Hepatocyte (in vitro differentiated cells): ENCODE measurements around the gene ZMIZ1. TPM values are rescaled to one million over a fixed set of nuclear protein-coding genes. Genes with fewer than 3 reads are reported as not detected.

ENCODE experiments used
- DNase-seq: peaks from one replicate; pipeline ENCODE4 v3.0.0-alpha.2; 2016; ENCODE audit warnings: low spot score
- H2AFZ ChIP-seq: fragments of 200-600 bp; sonication (generic); 2 replicates; pipeline ENCODE4 v1.6.0; 2016; ENCODE audit warnings: antibody characterized with exemption, mild to moderate bottlenecking
- H3K27ac ChIP-seq: fragments of 200-600 bp; sonication (generic); 2 replicates; pipeline ENCODE4 v1.5.1; 2016; ENCODE audit warnings: mild to moderate bottlenecking
- H3K27me3 ChIP-seq: fragments of 200-600 bp; sonication (generic); 2 replicates; pipeline ENCODE4 v1.6.1; 2016
- H3K36me3 ChIP-seq: fragments of 200-600 bp; sonication (generic); replicated peaks from 2 replicates; pipeline ENCODE4 v1.5.1; 2016; ENCODE audit warnings: low read depth; ENCODE audit not compliant: insufficient read depth
- H3K4me1 ChIP-seq: fragments of 200-600 bp; sonication (generic); 2 replicates; pipeline ENCODE4 v1.5.1; 2016; ENCODE audit warnings: mild to moderate bottlenecking, moderate library complexity; ENCODE audit not compliant: insufficient read depth
- H3K4me2 ChIP-seq: fragments of 200-600 bp; sonication (generic); 2 replicates; pipeline ENCODE4 v1.6.0; 2016
- H3K4me3 ChIP-seq: fragments of 200-600 bp; sonication (generic); 2 replicates; pipeline ENCODE4 v1.5.1; 2016; ENCODE audit warnings: mild to moderate bottlenecking
- H3K79me2 ChIP-seq: fragments of 200-600 bp; sonication (generic); 2 replicates; pipeline ENCODE4 v1.6.0; 2017; ENCODE audit warnings: mild to moderate bottlenecking
- H3K9me2 ChIP-seq: fragments of 200-600 bp; sonication (generic); replicated peaks from 2 replicates; pipeline ENCODE4 v1.6.0; 2017; ENCODE audit warnings: mild to moderate bottlenecking; ENCODE audit not compliant: insufficient read depth
- H3K9me3 ChIP-seq: fragments of 200-600 bp; sonication (generic); 2 replicates; pipeline ENCODE4 v1.5.1; 2016; ENCODE audit warnings: low read depth, mild to moderate bottlenecking
- H4K20me1 ChIP-seq: fragments of 200-600 bp; sonication (generic); 2 replicates; pipeline ENCODE4 v1.6.0; 2016; ENCODE audit warnings: mild to moderate bottlenecking; ENCODE audit not compliant: insufficient read depth, poor library complexity, severe bottlenecking
- EZH2 ChIP-seq: fragments of 200-600 bp; sonication (generic); IDR thresholded peaks from 2 replicates; pipeline ENCODE4 v1.6.1; 2016; ENCODE audit warnings: antibody characterized with exemption, mild to moderate bottlenecking, borderline replicate concordance
- EZH2phosphoT487 ChIP-seq: fragments of 200-600 bp; sonication (generic); IDR thresholded peaks from one replicate; pipeline ENCODE4 v1.6.1; 2018; ENCODE audit warnings: antibody characterized with exemption, mild to moderate bottlenecking, low read depth, moderate library complexity; ENCODE audit not compliant: unreplicated experiment, severe bottlenecking
- WGBS: methylation state at CpG from one replicate; pipeline ENCODE4 v1.1.6; 2016; ENCODE audit warnings: low lambda C conversion rate; ENCODE audit errors: missing lambda C conversion rate; 5-methylcytosine and 5-hydroxymethylcytosine counted together
- polyA plus RNA-seq: library from polyadenylated mRNA; unstranded; fragments of >200 nt; fragmentation: Nextera tagmentation; extraction: Ambion mirVana; gene quantifications from 2 replicates; pipeline ENCODE4 v1.2.1, GENCODE V29; 2016
- total RNA-seq: library from RNA; depleted of rRNA; stranded (reverse); fragments of >200 nt; gene quantifications from 2 replicates; pipeline ENCODE4 v1.2.3, GENCODE V29; 2014
- TF ChIP-seq, protein P1 (sequence below): fragments of 200-600 bp; sonication (generic); IDR thresholded peaks from 2 replicates; pipeline ENCODE4 v1.5.1; 2016; ENCODE audit warnings: antibody characterized with exemption, mild to moderate bottlenecking; ENCODE audit not compliant: poor library complexity

The ZMIZ1 gene
- total and polyA plus RNA-seq, 2 experiments from 2014 or later = 30.9 to 32.4 TPM

DNA sequence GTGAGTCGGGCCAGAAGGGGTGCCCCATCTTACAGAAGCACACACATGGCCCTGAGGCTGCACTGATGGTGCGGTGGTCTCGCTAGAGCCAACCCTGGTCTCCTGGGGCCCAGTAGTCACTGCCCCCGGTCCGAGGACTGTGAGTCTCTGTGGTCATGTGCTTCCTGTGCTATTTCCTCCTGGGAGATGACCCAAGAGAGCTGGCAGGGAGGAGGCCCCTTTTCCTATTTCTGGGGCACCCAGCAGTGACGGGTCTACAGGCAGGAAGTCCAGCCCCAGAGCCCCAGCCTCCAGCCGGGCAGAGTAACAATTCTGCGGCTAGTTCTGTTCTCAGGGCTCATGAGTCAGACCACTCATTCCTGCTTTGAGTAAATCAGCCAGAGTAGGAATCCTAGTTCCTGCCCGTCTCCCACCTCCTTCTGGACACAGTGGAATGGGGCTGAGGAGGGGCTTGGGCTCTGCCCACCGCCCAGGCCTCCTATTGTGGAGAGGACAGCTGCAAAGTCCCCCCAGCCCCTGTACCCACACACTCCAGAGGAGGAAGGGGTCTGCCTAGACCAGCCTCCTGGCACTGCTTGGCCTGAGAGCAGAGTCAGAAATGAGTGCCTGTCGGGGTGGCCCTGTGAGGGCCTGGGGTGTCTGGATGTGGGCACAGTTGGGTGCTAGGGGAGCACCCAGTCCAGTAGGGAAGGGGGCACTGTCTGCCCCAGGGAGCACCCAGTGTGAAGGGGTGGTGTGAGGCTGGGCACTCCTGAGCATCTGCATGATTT is 198.0 kb downstream of the ZMIZ1 start:
- Histone ChIP-seq H2AFZ (no peak overlapping the region), H3K36me3 (no peaks in the 10 kb centered on the region), H3K4me1 (peaks cover 18% of the 10 kb centered on the region), H3K9me2 (no peaks in the 10 kb centered on the region), H3K4me3 (no peak overlapping the region), H4K20me1 (peaks cover 76% of the 10 kb centered on the region), H3K27ac (peak overlapping the region; percentile 76), H3K9me3 (no peaks in the 10 kb centered on the region), H3K79me2 (peaks cover 70% of the 10 kb centered on the region), H3K27me3 (no peaks in the 10 kb centered on the region), H3K4me2 (no peak overlapping the region)
- peak; percentile 60 for DNase-seq
- WGBS = 75% methylated on average over 11 of the region's 11 CpGs
- TF ChIP-seq, protein P1, sequence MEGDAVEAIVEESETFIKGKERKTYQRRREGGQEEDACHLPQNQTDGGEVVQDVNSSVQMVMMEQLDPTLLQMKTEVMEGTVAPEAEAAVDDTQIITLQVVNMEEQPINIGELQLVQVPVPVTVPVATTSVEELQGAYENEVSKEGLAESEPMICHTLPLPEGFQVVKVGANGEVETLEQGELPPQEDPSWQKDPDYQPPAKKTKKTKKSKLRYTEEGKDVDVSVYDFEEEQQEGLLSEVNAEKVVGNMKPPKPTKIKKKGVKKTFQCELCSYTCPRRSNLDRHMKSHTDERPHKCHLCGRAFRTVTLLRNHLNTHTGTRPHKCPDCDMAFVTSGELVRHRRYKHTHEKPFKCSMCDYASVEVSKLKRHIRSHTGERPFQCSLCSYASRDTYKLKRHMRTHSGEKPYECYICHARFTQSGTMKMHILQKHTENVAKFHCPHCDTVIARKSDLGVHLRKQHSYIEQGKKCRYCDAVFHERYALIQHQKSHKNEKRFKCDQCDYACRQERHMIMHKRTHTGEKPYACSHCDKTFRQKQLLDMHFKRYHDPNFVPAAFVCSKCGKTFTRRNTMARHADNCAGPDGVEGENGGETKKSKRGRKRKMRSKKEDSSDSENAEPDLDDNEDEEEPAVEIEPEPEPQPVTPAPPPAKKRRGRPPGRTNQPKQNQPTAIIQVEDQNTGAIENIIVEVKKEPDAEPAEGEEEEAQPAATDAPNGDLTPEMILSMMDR = no peak
- no peak for TF ChIP-seq EZH2
- TF ChIP-seq EZH2phosphoT487 = no peak

DNA sequence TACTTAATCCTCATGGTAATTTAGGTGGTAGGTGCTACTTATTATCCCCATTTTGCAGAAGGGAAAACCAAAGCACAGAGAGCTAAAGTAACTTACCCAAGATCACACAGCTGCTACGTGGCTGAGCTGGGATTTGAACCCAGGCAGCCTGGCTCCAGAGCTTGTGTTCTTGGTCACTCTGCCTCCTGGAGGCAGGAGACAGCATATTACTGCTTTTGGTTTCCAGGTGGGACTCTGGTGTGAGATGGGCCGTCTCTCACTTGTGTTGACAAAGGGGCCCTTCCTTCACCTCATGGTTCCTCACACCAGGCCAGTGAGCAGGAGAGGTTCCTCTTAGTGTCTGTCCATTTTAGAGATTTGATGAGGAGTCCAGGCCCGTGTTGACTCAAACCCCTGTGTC is 198.7 kb downstream of the ZMIZ1 start:
- peaks cover 18% of the 10 kb centered on the region for H3K4me1 ChIP-seq
- peaks cover 76% of the 10 kb centered on the region for H4K20me1 ChIP-seq
- no peak overlapping the region for H3K4me2 ChIP-seq
- no peak for DNase-seq
- H3K4me3 ChIP-seq = no peak overlapping the region
- 94% methylated on average over 3 of the region's 3 CpGs for WGBS
- peak overlapping the region; percentile 76 for H3K27ac ChIP-seq
- no peak overlapping the region for H2AFZ ChIP-seq
- H3K27me3 ChIP-seq = no peaks in the 10 kb centered on the region
- peaks cover 69% of the 10 kb centered on the region for H3K79me2 ChIP-seq
- H3K36me3 ChIP-seq = no peaks in the 10 kb centered on the region
- TF ChIP-seq EZH2 (no peak), EZH2phosphoT487 (no peak)
- TF ChIP-seq, protein P1 = no peak
- no peaks in the 10 kb centered on the region for H3K9me3 ChIP-seq
- H3K9me2 ChIP-seq = no peaks in the 10 kb centered on the region

DNA sequence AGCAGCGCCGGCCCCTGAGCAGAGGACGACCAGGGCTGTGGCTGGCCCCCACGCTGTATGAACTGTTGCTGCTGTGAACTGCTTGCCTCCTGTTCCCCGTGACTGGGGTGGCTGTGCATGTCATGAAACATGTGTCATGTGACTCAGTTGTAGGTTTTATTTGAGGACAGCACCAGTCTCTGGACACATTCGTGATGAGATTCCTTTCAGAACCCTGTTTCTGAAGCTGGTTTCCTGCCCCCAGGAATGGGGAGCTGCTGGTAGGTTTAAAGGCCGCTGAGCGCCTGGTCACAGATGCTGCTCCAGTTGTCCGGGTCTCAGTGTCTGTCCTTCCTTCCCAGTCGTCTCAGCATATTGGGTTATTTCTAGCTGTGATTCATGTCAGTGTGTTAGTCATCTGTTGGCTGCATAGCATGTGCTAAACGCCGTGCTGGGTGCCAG is 199.4 kb downstream of the ZMIZ1 start:
- Histone ChIP-seq H3K9me3 (no peaks in the 10 kb centered on the region), H3K36me3 (no peaks in the 10 kb centered on the region), H3K4me3 (no peak overlapping the region), H3K9me2 (no peaks in the 10 kb centered on the region), H2AFZ (no peak overlapping the region), H3K27me3 (no peaks in the 10 kb centered on the region), H3K79me2 (peaks cover 69% of the 10 kb centered on the region), H3K4me2 (no peak overlapping the region), H4K20me1 (peaks cover 76% of the 10 kb centered on the region), H3K4me1 (peaks cover 18% of the 10 kb centered on the region), H3K27ac (no peak overlapping the region)
- DNase-seq = no peak
- TF ChIP-seq EZH2phosphoT487 = no peak
- TF ChIP-seq, protein P1 = no peak
- no peak for TF ChIP-seq EZH2
- WGBS = 85% methylated on average over 12 of the region's 12 CpGs
